HG03469 (cell line): ENCODE measurements around the gene ANKDD1B.
A peak's percentile ranks its signal among the peaks of the same experiment; 100 is the strongest.
"Not testable (repeated sequence)": the region's sequence is repeated elsewhere in the genome, so short reads cannot be mapped to it uniquely, and the experiment has no call there.

Experiments
- ATAC-seq: cut with Tn5 transposase; IDR thresholded peaks from one replicate; pipeline ENCODE4 v1.9.1; 2021; ENCODE audit warnings: mild to moderate bottlenecking, moderate library complexity, moderate number of reproducible peaks; ENCODE audit not compliant: unreplicated experiment

ANKDD1B gene

DNA sequence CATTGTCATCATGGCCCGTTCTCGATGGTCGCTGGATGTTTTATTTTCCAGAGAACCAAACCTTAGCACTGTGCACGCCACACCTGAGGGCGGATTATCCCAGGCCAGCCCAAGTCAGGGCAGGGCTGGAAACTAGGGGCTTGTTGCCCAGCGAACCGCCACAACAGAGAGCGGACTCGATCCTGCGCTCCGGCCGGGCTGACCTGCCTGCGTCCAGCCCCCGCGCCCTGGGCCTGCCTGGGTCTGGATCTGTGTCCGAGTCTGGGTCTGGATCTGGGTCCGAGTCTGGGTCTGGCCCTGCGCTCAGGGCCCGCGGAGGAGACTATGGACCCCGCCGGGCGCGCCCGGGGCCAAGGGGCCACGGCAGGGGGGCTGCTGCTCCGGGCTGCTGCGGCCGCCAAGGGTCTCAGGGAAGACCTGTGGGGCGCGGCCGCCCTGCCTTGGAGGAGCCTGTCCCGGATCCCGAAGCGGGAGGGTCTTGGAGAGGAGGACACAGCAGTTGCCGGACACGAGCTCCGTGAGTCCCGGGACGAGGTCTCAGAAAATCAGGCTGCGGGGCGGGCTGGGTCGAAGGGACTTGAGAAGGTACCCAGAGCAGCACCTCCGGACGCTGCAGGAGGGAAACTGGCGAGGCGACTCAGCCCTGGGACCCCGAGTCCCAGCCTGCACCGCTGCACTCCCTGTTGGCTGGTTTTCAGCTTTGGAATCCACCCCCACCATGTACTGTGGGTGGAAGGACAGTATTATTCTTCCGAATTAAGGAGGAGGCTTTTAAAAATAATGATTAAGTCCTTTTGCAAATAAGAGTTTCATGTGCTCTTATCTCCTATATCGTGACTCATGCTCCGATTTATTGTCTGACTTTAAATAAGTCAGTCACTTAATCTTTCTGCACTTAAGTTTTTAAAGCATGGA is at the start of gene ANKDD1B:
Gene ANKDD1B (plus strand): TSS at position 143 of the 915 bp plus-strand sequence. CDS start 182 bp downstream, at position 325.
- no peak for ATAC-seq

GRCh38 chr5:75565991-75566709 is 45.1 kb upstream of the ANKDD1B start:
- not testable (repeated sequence) for ATAC-seq

GRCh38 chr5:75566710-75567309 is 44.4 kb upstream of the ANKDD1B start:
- peak; percentile 59 for ATAC-seq

DNA sequence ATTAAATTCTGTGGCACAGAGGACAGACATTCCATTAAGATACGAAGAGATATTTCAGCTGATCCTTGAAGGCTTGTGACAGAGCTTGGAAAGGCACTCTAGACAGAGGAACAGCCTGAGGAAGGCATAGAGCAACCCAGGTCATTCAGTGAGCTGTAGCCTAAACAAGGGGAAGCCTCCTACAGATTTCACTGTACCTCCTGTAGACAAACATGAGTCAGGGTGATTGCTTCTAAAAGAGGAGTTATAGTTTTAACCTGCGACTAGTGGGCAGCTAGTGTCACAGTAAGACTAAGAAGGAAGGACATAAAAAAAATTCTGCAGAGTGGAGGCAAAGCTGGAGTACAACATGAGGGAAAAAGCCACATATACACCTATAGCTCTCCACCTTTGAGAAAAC is 43.5 kb upstream of the ANKDD1B start:
- ATAC-seq, result no peak

- no peak for ATAC-seq
These were observed 43.1 kb upstream of the ANKDD1B start for GRCh38 chr5:75568202-75568601.

- no peak for ATAC-seq
These were observed 39.7 kb upstream of the ANKDD1B start for GRCh38 chr5:75571547-75571946.

DNA sequence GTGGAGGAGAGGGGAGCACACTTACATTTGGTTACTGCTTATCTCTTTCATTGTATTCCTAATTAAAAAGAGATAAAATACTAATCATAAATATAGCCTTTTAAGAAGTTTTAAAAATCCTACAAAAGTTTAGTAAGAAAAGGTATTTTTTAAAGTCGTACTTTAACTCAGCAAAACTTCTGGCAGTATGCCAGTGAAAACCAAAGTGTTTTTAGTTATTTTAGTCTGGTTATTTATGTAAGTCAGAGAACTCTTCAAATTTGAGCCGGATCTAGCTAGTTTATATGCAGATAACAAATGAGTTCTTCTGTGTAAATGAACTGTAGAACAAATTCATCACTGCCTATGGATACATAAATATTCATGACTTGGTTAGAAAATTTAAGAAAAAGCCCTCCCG is 36.5 kb upstream of the ANKDD1B start:
- ATAC-seq, result no peak

- ATAC-seq, result not testable (repeated sequence)
These were observed 33.0 kb upstream of the ANKDD1B start for GRCh38 chr5:75578280-75578679.

- ATAC-seq, result no peak
These were observed 26.6 kb upstream of the ANKDD1B start for GRCh38 chr5:75584641-75585040.

DNA sequence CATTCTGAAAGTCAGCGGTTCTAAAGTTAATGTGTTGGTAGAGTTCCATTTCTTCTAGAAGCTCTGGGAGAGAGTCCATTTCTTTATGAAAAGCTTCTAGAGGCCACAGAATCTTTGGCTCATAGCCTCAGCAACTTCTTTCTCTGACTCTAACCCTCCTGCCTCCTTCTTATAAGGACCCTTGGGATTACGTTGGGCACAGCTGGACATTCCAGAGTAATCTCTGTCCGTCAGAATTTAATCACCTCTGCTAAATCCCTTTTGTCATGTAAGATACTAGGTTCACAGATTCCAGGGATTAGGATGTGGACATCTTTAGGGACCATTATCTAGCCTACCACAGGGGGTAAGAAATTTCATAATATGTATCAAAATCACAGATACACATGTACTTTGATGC is 22.6 kb upstream of the ANKDD1B start:
- ATAC-seq, result no peak

GRCh38 chr5:75600535-75600934 is 10.7 kb upstream of the ANKDD1B start:
- no peak for ATAC-seq

GRCh38 chr5:75601567-75601966 is 9.7 kb upstream of the ANKDD1B start:
- ATAC-seq, result no peak

GRCh38 chr5:75601996-75602395 is 9.3 kb upstream of the ANKDD1B start:
- ATAC-seq, result no peak

DNA sequence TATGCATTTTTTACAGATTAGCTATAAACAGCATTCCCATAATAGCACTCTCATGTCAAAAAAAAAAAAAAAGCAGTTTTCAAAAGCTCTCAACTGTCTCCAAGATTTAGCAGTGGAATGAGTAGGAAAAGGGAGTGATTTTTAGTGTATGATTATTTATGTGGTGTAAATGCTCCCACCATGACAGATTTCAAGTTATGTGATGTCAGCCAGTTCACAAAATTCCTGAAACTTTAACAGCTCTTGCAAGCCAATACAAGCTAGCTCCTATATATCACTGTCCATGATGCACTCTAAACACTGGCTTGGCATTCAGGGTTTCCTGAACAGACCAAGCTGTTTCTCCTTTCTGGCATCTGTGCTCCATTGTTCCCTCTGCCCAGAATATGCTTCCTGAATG is 7.9 kb upstream of the ANKDD1B start:
- ATAC-seq, result no peak

DNA sequence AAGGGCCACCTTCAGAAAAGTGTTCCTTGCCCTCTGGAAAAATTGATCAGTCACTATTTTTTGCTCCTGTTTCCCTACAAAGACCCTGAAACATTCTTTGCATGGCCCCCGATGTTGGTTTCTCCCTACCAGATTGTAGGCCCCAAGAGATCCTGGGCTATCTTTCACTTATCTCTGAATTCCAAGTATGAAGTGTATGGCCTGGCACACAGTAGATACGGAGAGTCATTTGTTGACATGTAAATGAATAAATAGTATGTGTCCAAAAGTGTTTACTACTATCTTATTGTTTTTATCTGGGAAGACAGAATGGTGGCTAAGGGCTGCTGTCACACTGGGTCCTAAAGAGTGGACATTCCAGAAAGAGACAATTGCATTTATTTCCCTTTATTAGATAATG is 7.4 kb upstream of the ANKDD1B start:
- no peak for ATAC-seq

- not testable (repeated sequence) for ATAC-seq
These were observed 3.9 kb upstream of the ANKDD1B start for GRCh38 chr5:75607341-75607740.

- ATAC-seq, result no peak
These were observed 2.4 kb upstream of the ANKDD1B start for GRCh38 chr5:75608870-75609269.

- ATAC-seq, result no peak
These were observed 1.1 kb upstream of the ANKDD1B start for GRCh38 chr5:75610201-75610600.

DNA sequence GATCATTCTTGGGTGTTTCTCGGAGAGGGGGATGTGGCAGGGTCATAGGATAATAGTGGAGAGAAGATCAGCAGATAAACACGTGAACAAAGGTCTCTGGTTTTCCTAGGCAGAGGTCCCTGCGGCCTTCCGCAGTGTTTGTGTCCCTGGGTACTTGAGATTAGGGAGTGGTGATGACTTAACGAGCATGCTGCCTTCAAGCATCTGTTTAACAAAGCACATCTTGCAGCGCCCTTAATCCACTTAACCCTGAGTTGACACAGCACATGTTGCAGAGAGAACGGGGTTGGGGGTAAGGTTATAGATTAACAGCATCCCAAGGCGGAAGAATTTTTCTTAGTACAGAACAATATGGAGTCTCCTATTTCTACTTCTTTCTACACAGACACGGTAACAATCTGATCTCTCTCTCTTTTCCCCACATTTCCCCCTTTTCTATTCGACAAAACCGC is 368 bp upstream of the ANKDD1B start:
- not testable (repeated sequence) for ATAC-seq

- no peak for ATAC-seq
These were observed 945 bp downstream of the ANKDD1B start for GRCh38 chr5:75612226-75612569.

DNA sequence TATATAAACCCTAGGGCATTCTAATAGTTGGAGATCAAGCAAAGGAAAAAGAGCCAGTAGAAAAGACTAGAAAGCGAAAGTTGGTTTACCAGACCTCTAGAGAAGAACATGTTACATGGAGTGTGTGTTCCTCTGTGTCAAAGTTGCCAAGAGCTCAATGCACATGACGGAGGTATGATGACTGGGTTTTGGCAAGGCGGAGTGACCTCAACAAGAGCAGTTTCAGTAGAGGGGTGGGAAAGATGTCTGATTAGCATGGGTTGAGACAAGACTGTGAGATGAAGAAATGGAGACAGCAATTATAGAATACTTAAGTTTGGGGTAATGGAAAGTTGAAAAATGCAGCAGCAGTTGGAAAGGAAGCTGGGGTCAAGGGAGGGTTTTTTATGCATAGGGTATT is 1.6 kb downstream of the ANKDD1B start:
- ATAC-seq, result no peak

- ATAC-seq, result no peak
These were observed 2.9 kb downstream of the ANKDD1B start for GRCh38 chr5:75614176-75614575.
